Gastroesophageal sphincter (tissue), 4 donors: ENCODE results near the gene PHACTR1. TPM values are rescaled to one million over a fixed set of nuclear protein-coding genes. Genes with fewer than 3 reads are reported as not detected.

ENCODE experiments used
- ATAC-seq: fragments of 150-250 bp; one replicate; pipeline ENCODE4 v1.9.1; 2016; ENCODE audit warnings: mild to moderate bottlenecking, moderate library complexity
- H3K27ac ChIP-seq, 4 donors: fragments of 200-600 bp; sonication (generic) in 3 of 4; 1 replicate in 3 of 4; 2 replicates in 1 of 4; pipeline ENCODE4 v1.5.1; 2016 to 2019
- H3K27me3 ChIP-seq: fragments of 200-600 bp; sonication (generic); one replicate; pipeline ENCODE4 v1.5.1; 2019
- H3K36me3 ChIP-seq, 2 donors: fragments of 200-600 bp; sonication (generic); one replicate each; pipeline ENCODE4 v1.5.1; 2019; ENCODE audit warnings: control low read depth in 1 of 2
- H3K4me1 ChIP-seq, 3 donors: fragments of 200-600 bp; sonication (generic); 1 replicate in 2 of 3; 2 replicates in 1 of 3; pipeline ENCODE4 v1.5.1; 2016 to 2019; ENCODE audit warnings: control low read depth in 2 of 3
- H3K4me3 ChIP-seq, 2 donors: fragments of 200-600 bp; sonication (generic); one replicate each; pipeline ENCODE4 v1.5.1; 2019; ENCODE audit warnings: mild to moderate bottlenecking in 1 of 2, moderate library complexity in 1 of 2
- H3K9me3 ChIP-seq, 3 donors: fragments of 200-600 bp; sonication (generic); one replicate each; pipeline ENCODE4 v1.5.1; 2017 to 2019; ENCODE audit warnings: control low read depth in 2 of 3
- CTCF ChIP-seq, 4 experiments: fragments of 200-600 bp in 2 of 4; fragments of 450-650 bp in 2 of 4; sonication (generic) in 1 of 4; IDR thresholded peaks; one replicate each; pipeline ENCODE4 v1.5.1; 2017 to 2019; ENCODE audit warnings: antibody characterized with exemption in 4 of 4, mild to moderate bottlenecking in 2 of 4, moderate library complexity in 2 of 4
- EP300 ChIP-seq: sonication (generic); formaldehyde crosslinking; IDR thresholded peaks from one replicate; pipeline ENCODE4 v1.6.1; 2017; ENCODE audit warnings: antibody characterized with exemption, mild to moderate bottlenecking
- POLR2A ChIP-seq, 2 donors: fragments of 450-650 bp; IDR thresholded peaks; one replicate each; pipeline ENCODE4 v1.6.1; 2017; ENCODE audit warnings: antibody characterized with exemption in 2 of 2, mild to moderate bottlenecking in 2 of 2, moderate library complexity in 1 of 2
- POLR2AphosphoS5 ChIP-seq: sonication (generic); formaldehyde crosslinking; IDR thresholded peaks from one replicate; pipeline ENCODE4 v1.6.1; 2017; ENCODE audit warnings: antibody characterized with exemption
- WGBS, 2 donors: methylation state at CpG; one replicate each; pipeline ENCODE4 v1.1.5; 2018; ENCODE audit warnings: low coverage in 1 of 2; 5-methylcytosine and 5-hydroxymethylcytosine counted together
- total RNA-seq, 4 donors: library from RNA; depleted of rRNA; stranded (reverse); fragments of >200 nt; gene quantifications; one replicate each; pipeline ENCODE4 v1.1.0, GENCODE V29; 2016

PHACTR1 gene
- total RNA-seq, 4 donors from 2014 or later = 0.20 to 27.3 (median 2.2) TPM

GRCh38 chr6:13117570-13117969 lies 401.0 kb downstream of the PHACTR1 start:
- ATAC-seq = no peak
- WGBS, 2 donors = 62 to 65% methylated on average over 6 of the region's 6 CpGs

GRCh38 chr6:13119549-13119948 lies 403.0 kb downstream of the PHACTR1 start:
- ATAC-seq = no peak
- H3K4me1 ChIP-seq = no peaks in the 10 kb centered on the region
- TF ChIP-seq EP300 (no peak), CTCF (IDR thresholded peaks at IDR 0.05) (no peak), POLR2A (IDR thresholded peaks at IDR 0.05) (no peak), POLR2AphosphoS5 (no peak)
- H3K27me3 ChIP-seq = peaks cover 12% of the 10 kb centered on the region
- no peak overlapping the region for H3K4me3 ChIP-seq
- 93% methylated on average over 5 of the region's 5 CpGs; no CpG with 5 or more reads in 1 of the 2 donors for WGBS, 2 donors
- no peaks in the 10 kb centered on the region for H3K9me3 ChIP-seq
- H3K27ac ChIP-seq = no peak overlapping the region
- no peaks in the 10 kb centered on the region for H3K36me3 ChIP-seq

More at GRCh38 chr6:13117570-13117969, 401.0 kb downstream of the PHACTR1 start:
- no peaks in the 10 kb centered on the region for H3K9me3 ChIP-seq
- H3K4me3 ChIP-seq = no peak overlapping the region
- TF ChIP-seq EP300 (no peak), POLR2AphosphoS5 (no peak), CTCF (IDR thresholded peaks at IDR 0.05) (no peak), POLR2A (IDR thresholded peaks at IDR 0.05) (no peak)
- no peaks in the 10 kb centered on the region for H3K36me3 ChIP-seq
- peaks cover 8% of the 10 kb centered on the region for H3K27me3 ChIP-seq
- H3K4me1 ChIP-seq = peaks cover 0 to 4% (median 0%) of the 10 kb centered on the region in 3 donors
- H3K27ac ChIP-seq = no peak overlapping the region

GRCh38 chr6:13120483-13121482 lies 404.2 kb downstream of the PHACTR1 start:
- Histone ChIP-seq H3K27me3 (peaks cover 12% of the 10 kb centered on the region), H3K4me1 (no peaks in the 10 kb centered on the region), H3K4me3 (no peak overlapping the region), H3K36me3 (no peaks in the 10 kb centered on the region), H3K27ac (no peak overlapping the region), H3K9me3 (no peaks in the 10 kb centered on the region)
- no peak for TF ChIP-seq POLR2AphosphoS5
- TF ChIP-seq POLR2A (IDR thresholded peaks at IDR 0.05) = no peak
- no peak for TF ChIP-seq EP300
- no peak for TF ChIP-seq CTCF (IDR thresholded peaks at IDR 0.05)
- no peak for ATAC-seq
- 50 to 67% methylated on average over 4 to 9 of the region's 9 CpGs for WGBS, 2 donors

- no peak overlapping the region for H3K4me3 ChIP-seq
- no peaks in the 10 kb centered on the region for H3K4me1 ChIP-seq
- no peak overlapping the region for H3K27ac ChIP-seq
- H3K36me3 ChIP-seq = no peaks in the 10 kb centered on the region
- WGBS, 2 donors = 80 to 100% methylated on average over 1 to 2 of the region's 2 CpGs
- no peak for TF ChIP-seq POLR2AphosphoS5
- TF ChIP-seq CTCF (IDR thresholded peaks at IDR 0.05) = no peak
- no peak for TF ChIP-seq EP300
- TF ChIP-seq POLR2A (IDR thresholded peaks at IDR 0.05) = no peak
- ATAC-seq = no peak
- peaks cover 12% of the 10 kb centered on the region for H3K27me3 ChIP-seq
- H3K9me3 ChIP-seq = no peaks in the 10 kb centered on the region
These were observed 407.6 kb downstream of the PHACTR1 start for GRCh38 chr6:13124131-13124530.
